GM18951 (cell line): ENCODE measurements around the gene SPACA5.
"Not testable (repeated sequence)": the region's sequence is repeated elsewhere in the genome, so short reads cannot be mapped to it uniquely, and the experiment has no call there.

Experiments used
- POLR2A ChIP-seq: IDR thresholded peaks from 4 replicates; pipeline ENCODE4 v1.6.1; 2011; ENCODE audit warnings: mild to moderate bottlenecking; ENCODE audit not compliant: insufficient read length, insufficient read depth; ENCODE audit errors: extremely low read depth
- in situ Hi-C: fragments of 300-500 bp; cut with MboI; formaldehyde crosslinking; loops from one replicate; pipeline ENCODE4 v1.12.0; 2022; ENCODE audit warnings: low sequenced_read_pairs, mixed read lengths, inconsistent platforms; ENCODE audit not compliant: unreplicated experiment

Gene SPACA5

GRCh38 chrX:48006688-48007087 is at the start of gene SPACA5:
Gene SPACA5, plus strand, starts transcription at chrX:48006988. Its CDS starts 815 bp downstream, at chrX:48007803.
- in situ Hi-C loops, result not testable (repeated sequence)

- in situ Hi-C loops, result not testable (repeated sequence)
These were observed 48.6 kb upstream of the SPACA5 start for GRCh38 chrX:47958206-47958605.

GRCh38 chrX:47958761-47959342 is 47.9 kb upstream of the SPACA5 start:
- in situ Hi-C loops, result no loop called here
- no peak for TF ChIP-seq POLR2A

- no peak for TF ChIP-seq POLR2A
- in situ Hi-C loops, result no loop called here
These were observed 46.4 kb upstream of the SPACA5 start for GRCh38 chrX:47960406-47960805.

- in situ Hi-C loops, result not testable (repeated sequence)
These were observed 45.0 kb upstream of the SPACA5 start for GRCh38 chrX:47961830-47962229.

GRCh38 chrX:47965526-47965925 is 41.3 kb upstream of the SPACA5 start:
- in situ Hi-C loops, result not testable (repeated sequence)

- in situ Hi-C loops, result no loop called here
- TF ChIP-seq POLR2A, result no peak
These were observed 33.6 kb upstream of the SPACA5 start for GRCh38 chrX:47973235-47973634.

- TF ChIP-seq POLR2A, result no peak
- in situ Hi-C loops, result no loop called here
These were observed 30.3 kb upstream of the SPACA5 start for GRCh38 chrX:47976254-47977151.

- in situ Hi-C loops, result no loop called here
- TF ChIP-seq POLR2A, result no peak
These were observed 15.3 kb upstream of the SPACA5 start for GRCh38 chrX:47991263-47992094.

- TF ChIP-seq POLR2A, result no peak
- in situ Hi-C loops, result no loop called here
These were observed 14.8 kb upstream of the SPACA5 start for GRCh38 chrX:47992095-47992380.

GRCh38 chrX:47992669-47993068 is 14.1 kb upstream of the SPACA5 start:
- TF ChIP-seq POLR2A, result no peak
- in situ Hi-C loops, result no loop called here

GRCh38 chrX:48001260-48001659 is 5.5 kb upstream of the SPACA5 start:
- no peak for TF ChIP-seq POLR2A
- in situ Hi-C loops, result no loop called here

- no peak for TF ChIP-seq POLR2A
- in situ Hi-C loops, result no loop called here
These were observed 4.5 kb upstream of the SPACA5 start for GRCh38 chrX:48002319-48002718.

GRCh38 chrX:48002929-48003328 is 3.9 kb upstream of the SPACA5 start:
- in situ Hi-C loops, result no loop called here
- TF ChIP-seq POLR2A, result no peak
